Chondrocyte (in vitro differentiated cells): Measurements from ENCODE around the gene PBX3. TPM values are rescaled to one million over a fixed set of nuclear protein-coding genes. Genes with fewer than 3 reads are reported as not detected.

Source experiments
- DNase-seq: peaks from one replicate; pipeline ENCODE4 v3.0.0; 2021; ENCODE audit warnings: mixed read lengths, low spot score
- H3K27ac Mint-ChIP-seq: one replicate; pipeline ENCODE4 v1.8.0; 2021; ENCODE audit warnings: mild to moderate bottlenecking, moderate library complexity, mixed read lengths; ENCODE audit not compliant: unreplicated experiment
- H3K27me3 Mint-ChIP-seq: 2 replicates; pipeline ENCODE4 v1.8.0; 2021; ENCODE audit warnings: low read depth, mixed read lengths
- H3K36me3 Mint-ChIP-seq: 2 replicates; pipeline ENCODE4 v1.8.0; 2021; ENCODE audit warnings: low read depth, mixed read lengths
- H3K4me1 Mint-ChIP-seq: 2 replicates; pipeline ENCODE4 v1.8.0; 2021; ENCODE audit warnings: low read depth, mild to moderate bottlenecking, mixed read lengths
- H3K4me3 Mint-ChIP-seq: one replicate; pipeline ENCODE4 v1.8.0; 2021; ENCODE audit warnings: mild to moderate bottlenecking, moderate library complexity, mixed read lengths; ENCODE audit not compliant: unreplicated experiment
- H3K9me3 Mint-ChIP-seq: 2 replicates; pipeline ENCODE4 v1.8.0; 2021; ENCODE audit warnings: low read depth, mixed read lengths
- total RNA-seq: library from RNA; stranded (reverse); gene quantifications from 3 replicates; pipeline ENCODE4 v1.2.1, GENCODE V29; 2021
- TF ChIP-seq, protein P1 (sequence below): fragments of 200-600 bp; sonication (generic); IDR thresholded peaks from 2 replicates; pipeline ENCODE4 v1.5.0; 2021; ENCODE audit warnings: antibody characterized with exemption, mild to moderate bottlenecking, moderate library complexity

The PBX3 gene
- total RNA-seq, 1 donor from 2014 or later = 24.1 TPM

DNA sequence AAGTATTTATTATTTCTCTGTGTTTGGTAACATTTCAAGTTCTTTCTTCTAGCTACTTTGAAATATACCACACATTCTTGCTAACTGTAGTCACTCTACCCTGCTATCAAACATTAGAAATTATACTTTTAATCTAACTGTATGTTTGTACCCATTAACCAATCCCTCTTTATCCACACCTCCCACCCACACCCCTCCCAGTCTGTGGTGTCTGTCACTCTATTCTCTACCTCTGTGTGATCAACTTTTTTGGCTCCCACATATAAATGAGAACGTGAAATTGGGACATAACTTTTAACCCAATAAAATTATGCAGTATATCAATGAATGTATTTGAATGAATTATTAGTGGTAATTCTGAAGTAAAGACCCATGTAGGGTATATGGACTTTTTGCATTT lies 79.7 kb downstream of the PBX3 start:
- no peak overlapping the region for H3K27ac Mint-ChIP-seq

DNA sequence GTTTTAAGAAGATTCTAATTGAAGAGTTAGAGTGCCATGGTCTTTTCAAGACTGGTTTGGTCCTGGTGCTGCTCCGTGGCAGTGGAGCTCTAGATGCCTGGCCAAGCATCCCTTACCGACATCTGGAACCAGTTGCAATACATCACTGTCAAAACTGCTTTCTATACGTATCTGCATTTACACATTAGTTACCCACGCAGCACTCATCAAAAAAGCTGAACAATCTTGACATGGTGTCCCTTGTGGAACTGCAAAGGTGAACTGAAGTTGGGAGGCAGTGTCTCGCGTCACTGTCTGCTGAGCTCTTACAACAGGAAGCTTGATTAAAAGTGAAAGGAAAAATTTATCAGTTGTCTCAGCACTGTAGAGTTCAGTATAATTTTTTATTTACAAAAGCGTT lies 82.6 kb downstream of the PBX3 start:
- Mint-ChIP-seq H3K4me1 (peaks cover 7% of the 10 kb centered on the region), H3K27ac (no peak overlapping the region), H3K9me3 (no peaks in the 10 kb centered on the region), H3K36me3 (no peaks in the 10 kb centered on the region), H3K27me3 (no peaks in the 10 kb centered on the region), H3K4me3 (peak overlapping the region; percentile 44)
- no peak for DNase-seq
- TF ChIP-seq, protein P1, sequence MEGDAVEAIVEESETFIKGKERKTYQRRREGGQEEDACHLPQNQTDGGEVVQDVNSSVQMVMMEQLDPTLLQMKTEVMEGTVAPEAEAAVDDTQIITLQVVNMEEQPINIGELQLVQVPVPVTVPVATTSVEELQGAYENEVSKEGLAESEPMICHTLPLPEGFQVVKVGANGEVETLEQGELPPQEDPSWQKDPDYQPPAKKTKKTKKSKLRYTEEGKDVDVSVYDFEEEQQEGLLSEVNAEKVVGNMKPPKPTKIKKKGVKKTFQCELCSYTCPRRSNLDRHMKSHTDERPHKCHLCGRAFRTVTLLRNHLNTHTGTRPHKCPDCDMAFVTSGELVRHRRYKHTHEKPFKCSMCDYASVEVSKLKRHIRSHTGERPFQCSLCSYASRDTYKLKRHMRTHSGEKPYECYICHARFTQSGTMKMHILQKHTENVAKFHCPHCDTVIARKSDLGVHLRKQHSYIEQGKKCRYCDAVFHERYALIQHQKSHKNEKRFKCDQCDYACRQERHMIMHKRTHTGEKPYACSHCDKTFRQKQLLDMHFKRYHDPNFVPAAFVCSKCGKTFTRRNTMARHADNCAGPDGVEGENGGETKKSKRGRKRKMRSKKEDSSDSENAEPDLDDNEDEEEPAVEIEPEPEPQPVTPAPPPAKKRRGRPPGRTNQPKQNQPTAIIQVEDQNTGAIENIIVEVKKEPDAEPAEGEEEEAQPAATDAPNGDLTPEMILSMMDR = no peak

More for the DNA sequence above, 79.7 kb downstream of the PBX3 start:
- TF ChIP-seq, protein P1 = no peak
- Mint-ChIP-seq H3K36me3 (no peaks in the 10 kb centered on the region), H3K9me3 (no peaks in the 10 kb centered on the region), H3K27me3 (no peaks in the 10 kb centered on the region), H3K4me3 (no peak overlapping the region), H3K4me1 (peaks cover 2% of the 10 kb centered on the region)
- DNase-seq = no peak

DNA sequence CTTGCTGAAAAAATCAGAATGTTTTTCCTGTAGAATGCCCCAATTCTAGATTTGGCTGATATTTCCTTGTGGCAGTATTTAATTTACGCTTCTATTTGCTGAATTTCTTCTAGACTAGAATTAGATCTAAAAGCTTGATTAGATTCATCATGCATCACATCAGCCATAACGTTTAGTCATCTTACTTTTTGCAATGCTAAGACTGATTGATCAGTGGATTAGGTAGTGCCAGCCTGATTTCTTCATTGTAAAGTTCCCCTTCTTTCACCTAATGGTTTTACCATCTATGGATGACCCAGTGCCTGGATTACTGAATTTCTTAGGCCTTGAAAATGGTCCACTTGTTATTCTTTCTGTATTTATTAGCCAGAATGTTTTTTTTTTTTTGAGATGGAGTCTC lies 83.9 kb downstream of the PBX3 start:
- Mint-ChIP-seq H3K4me1 (peaks cover 4% of the 10 kb centered on the region), H3K27ac (no peak overlapping the region), H3K4me3 (no peak overlapping the region), H3K9me3 (no peaks in the 10 kb centered on the region), H3K36me3 (no peaks in the 10 kb centered on the region), H3K27me3 (no peaks in the 10 kb centered on the region)
- no peak for DNase-seq
- TF ChIP-seq, protein P1 = no peak

DNA sequence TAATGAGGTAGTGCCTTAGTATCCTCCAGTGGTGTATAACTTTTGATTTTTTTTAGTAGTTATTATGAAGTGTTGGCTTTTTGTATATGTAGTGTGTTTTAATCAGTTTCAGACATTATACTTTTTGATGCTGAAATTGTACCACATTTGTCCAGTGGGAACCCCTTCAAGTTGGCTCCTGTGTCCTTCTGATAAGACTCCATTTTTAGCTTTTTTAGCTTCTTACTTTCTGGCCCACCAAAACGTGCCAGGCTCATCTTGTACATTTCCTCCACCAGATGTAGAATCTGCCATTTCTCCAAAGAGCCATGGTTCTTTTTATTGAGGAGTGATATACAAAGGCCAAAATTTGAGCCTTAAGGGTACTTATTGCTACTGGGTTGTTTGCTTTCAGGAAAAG lies 84.4 kb downstream of the PBX3 start:
- Mint-ChIP-seq H3K4me3 (no peak overlapping the region), H3K36me3 (no peaks in the 10 kb centered on the region), H3K4me1 (peaks cover 7% of the 10 kb centered on the region), H3K27ac (no peak overlapping the region), H3K9me3 (no peaks in the 10 kb centered on the region), H3K27me3 (no peaks in the 10 kb centered on the region)
- TF ChIP-seq, protein P1 = no peak
- DNase-seq = no peak

DNA sequence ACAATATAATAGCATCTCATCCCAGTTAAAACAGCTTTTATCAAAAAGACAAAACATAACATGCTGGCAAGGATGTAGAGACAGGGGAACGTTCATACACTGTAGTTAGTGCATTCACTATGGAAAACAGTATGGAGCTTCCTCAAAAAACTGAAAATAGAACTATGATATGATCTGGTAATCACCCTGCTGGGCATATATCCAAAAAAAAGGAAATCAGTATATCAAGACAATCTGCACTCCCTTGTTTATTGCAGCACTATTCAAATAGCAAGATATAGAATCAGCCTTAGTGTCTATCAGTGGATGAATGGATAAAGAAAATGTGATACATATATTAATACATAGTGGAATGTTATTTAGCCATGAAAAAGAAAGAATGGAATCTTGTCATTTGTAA lies 88.5 kb downstream of the PBX3 start:
- peaks cover 15% of the 10 kb centered on the region for H3K4me1 Mint-ChIP-seq
- H3K36me3 Mint-ChIP-seq = no peaks in the 10 kb centered on the region
- H3K27me3 Mint-ChIP-seq = no peaks in the 10 kb centered on the region
- no peak for DNase-seq
- H3K9me3 Mint-ChIP-seq = no peaks in the 10 kb centered on the region
- TF ChIP-seq, protein P1 = no peak
- no peak overlapping the region for H3K27ac Mint-ChIP-seq
- H3K4me3 Mint-ChIP-seq = no peak overlapping the region
